Activated CD4-positive, alpha-beta memory T cell treated with anti-CD3 and anti-CD28 coated beads for 36 hours (primary cell): ENCODE measurements around the gene PAK6. TPM values are rescaled to one million over a fixed set of nuclear protein-coding genes. Genes with fewer than 3 reads are reported as not detected.

Experiments
- CTCF ChIA-PET: fragments of 350-600 bp; sonication (Branson Sonifier 250); formaldehyde crosslinking; loops from one replicate; lab custom pipeline; 2021; ENCODE audit warnings: antibody characterized with exemption, inconsistent platforms; lab: Charles Lee
- POLR2A ChIA-PET: fragments of 350-600 bp; sonication (Branson Sonifier 250); formaldehyde crosslinking; loops from one replicate; lab custom pipeline; 2021; ENCODE audit warnings: antibody characterized with exemption; lab: Charles Lee
- DNase-seq: peaks from one replicate; pipeline ENCODE4 v3.0.0-alpha.2; 2020
- H3K27ac Mint-ChIP-seq: one replicate; pipeline ENCODE4 v1.8.0; 2021; ENCODE audit warnings: mixed read lengths
- H3K27me3 Mint-ChIP-seq: one replicate; pipeline ENCODE4 v1.8.0; 2021; ENCODE audit warnings: mixed read lengths
- H3K36me3 Mint-ChIP-seq: one replicate; pipeline ENCODE4 v1.8.0; 2021; ENCODE audit warnings: mixed read lengths
- H3K4me1 Mint-ChIP-seq: one replicate; pipeline ENCODE4 v1.8.0; 2021; ENCODE audit warnings: low read depth, mixed read lengths
- H3K4me3 Mint-ChIP-seq: one replicate; pipeline ENCODE4 v1.8.0; 2021; ENCODE audit warnings: mild to moderate bottlenecking, mixed read lengths
- H3K9me3 Mint-ChIP-seq: one replicate; pipeline ENCODE4 v1.8.0; 2021; ENCODE audit warnings: mixed read lengths
- intact Hi-C: fragments of 100-400 bp; cut with micrococcal nuclease; formaldehyde crosslinking; loops from one replicate; pipeline ENCODE4 v1.15.1; 2023
- total RNA-seq, 2 experiments: library from RNA; stranded (reverse); gene quantifications; one replicate each; pipeline ENCODE4 v1.2.3, GENCODE V29; 2021

Gene PAK6
- total RNA-seq, 2 experiments from 2014 or later = 0.69 to 0.73 TPM

DNA sequence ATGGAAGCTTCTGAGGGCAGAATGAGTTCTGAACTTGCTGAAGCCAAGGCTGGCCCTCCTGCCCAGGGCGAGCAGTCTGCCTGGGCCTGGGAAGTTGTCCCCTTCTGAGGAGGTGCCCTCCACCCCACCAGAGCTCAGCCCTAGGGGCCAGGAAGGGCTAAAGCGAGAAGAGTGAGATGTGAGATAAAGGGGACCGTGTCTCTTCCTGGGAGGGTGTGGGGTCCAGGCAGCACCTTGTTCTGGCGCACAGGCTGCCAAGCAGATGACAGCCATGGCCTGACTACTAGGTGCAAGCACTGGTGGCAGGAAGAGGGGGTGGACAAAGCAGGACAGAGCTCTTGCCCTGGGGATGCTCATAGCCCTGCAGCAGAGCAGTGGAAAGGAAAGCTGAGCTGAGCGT lies 3.7 kb downstream of the PAK6 start:
- Mint-ChIP-seq H3K36me3 (no peaks in the 10 kb centered on the region), H3K9me3 (no peaks in the 10 kb centered on the region), H3K4me3 (no peak overlapping the region), H3K27me3 (peaks cover 21% of the 10 kb centered on the region), H3K27ac (no peak overlapping the region), H3K4me1 (peaks cover 3% of the 10 kb centered on the region)
- DNase-seq = peak; percentile 6
- intact Hi-C loops = no loop called here
- CTCF ChIA-PET = interaction anchor here (0.6 kb wide), 2 partner anchors 31 to 138 kb away, joined by 3 read pairs; no protein-coding TSS in a partner anchor
- POLR2A ChIA-PET = no interaction called here

DNA sequence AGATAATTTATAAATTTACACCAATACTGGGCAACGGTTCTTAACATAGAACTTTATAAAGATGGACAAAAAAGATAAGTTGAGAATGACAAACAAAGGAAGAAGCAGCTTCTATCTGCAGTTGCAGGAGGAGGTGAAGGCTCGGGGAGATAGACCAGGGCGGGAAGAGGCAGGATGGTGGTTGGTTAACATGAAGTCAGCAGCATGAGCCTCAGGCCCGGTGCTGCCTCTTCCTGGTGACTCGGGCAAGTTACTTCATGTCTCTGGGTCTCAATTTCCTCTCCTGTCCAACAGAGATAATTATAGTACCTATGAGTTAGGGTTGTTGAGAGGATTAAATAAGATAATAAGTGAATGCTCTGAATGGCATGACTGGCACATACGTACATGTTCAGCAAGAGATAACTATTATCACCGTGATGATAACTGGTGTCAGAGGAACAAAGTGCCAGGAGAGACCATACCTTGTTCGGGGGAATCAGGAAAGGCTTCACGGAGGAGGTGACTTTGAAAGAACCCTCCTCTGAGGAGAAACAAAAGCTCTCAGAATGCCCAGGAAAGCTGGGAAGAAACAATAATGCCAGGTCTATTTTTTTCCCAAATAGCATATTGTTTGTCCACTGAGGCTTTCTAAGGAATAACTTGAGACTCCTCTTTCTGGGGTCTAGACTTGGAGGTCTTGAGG lies 4.4 kb downstream of the PAK6 start:
- intact Hi-C loops = no loop called here
- ChIA-PET POLR2A (no interaction called here), CTCF (interaction anchor here (0.6 kb wide), 1 partner anchor 139 kb away, joined by 3 read pairs; no protein-coding TSS in a partner anchor)
- H3K4me3 Mint-ChIP-seq = no peak overlapping the region
- H3K27ac Mint-ChIP-seq = no peak overlapping the region
- H3K36me3 Mint-ChIP-seq = no peaks in the 10 kb centered on the region
- H3K9me3 Mint-ChIP-seq = no peaks in the 10 kb centered on the region
- peak; percentile 5 for DNase-seq
- H3K4me1 Mint-ChIP-seq = peaks cover 3% of the 10 kb centered on the region
- peaks cover 14% of the 10 kb centered on the region for H3K27me3 Mint-ChIP-seq

DNA sequence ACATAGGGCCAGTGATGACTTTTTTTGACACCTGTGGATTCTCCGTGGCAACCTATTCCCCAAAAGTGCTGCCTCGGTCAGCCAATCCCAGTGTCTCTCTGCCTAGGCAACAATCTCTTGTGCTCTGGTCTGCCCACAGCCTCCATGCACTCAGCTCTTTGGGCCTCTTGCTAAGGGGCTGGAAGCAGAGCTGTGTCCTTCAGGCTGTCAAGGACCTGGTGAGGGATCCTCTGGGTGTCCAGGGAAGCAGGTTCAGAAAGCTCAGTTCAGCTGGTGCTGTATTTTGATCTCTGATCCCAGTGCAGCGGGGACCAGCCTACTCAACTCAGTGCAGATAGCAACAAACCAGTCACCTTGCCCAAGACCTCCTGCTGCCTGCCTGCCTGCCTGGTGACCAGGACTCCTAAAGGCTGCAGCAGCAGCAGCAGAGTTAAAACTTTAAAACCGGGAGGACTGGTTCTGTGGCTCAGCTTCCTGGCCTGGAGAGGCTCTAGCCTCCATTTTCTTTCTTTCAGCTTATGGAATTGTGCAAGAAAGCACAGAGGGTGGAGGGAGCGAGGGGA lies 6.2 kb downstream of the PAK6 start:
- ChIA-PET CTCF (interaction anchor here (0.9 to 3.4 kb wide), 3 partner anchors 9 to 199 kb away, joined by 3 to 17 read pairs (median 3); no protein-coding TSS in a partner anchor), POLR2A (no interaction called here)
- Mint-ChIP-seq H3K9me3 (no peaks in the 10 kb centered on the region), H3K27me3 (peaks cover 4% of the 10 kb centered on the region), H3K4me1 (no peaks in the 10 kb centered on the region), H3K4me3 (no peak overlapping the region), H3K27ac (no peak overlapping the region), H3K36me3 (no peaks in the 10 kb centered on the region)
- no peak for DNase-seq
- intact Hi-C loops = no loop called here

DNA sequence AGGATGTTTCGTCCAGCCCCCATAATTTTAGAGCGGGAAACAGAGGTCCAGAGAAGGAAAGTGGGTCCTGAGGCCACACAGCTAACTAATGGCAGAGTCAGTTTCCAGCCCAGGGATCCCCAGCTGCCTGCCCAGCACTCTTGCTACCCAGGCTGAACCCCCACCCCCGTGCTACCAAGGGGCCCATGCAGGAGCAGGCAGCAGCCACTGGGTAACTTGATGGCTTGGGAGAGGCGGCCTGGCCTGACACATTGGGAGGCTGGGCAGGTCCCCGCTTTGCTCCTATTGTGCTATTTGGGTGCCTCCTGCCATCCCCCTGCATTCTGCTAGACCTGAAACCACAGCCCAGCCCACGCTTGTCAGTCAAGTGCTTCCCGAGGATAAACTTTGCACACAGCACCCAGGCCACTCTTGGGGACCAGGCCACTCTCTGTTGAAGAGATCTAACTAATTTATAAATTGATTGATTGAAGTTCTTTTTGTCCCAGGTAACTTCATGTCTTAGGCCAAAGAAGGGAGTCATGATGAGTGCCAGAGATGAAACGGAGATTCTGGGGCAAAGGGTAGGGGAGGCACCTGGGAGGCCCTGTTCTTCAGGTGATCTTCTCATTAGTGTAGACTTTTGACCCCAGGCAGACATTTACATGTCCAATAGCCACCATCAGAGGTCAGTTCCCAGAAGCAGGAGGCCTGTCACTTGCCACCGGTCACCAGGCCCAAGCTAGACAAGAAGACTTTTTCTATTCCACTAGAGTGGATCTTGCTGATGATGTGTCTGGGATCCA lies 7.0 kb downstream of the PAK6 start:
- H3K27ac Mint-ChIP-seq = no peak overlapping the region
- CTCF ChIA-PET = interaction anchor here (1.3 to 3.4 kb wide), 2 partner anchors 28 to 29 kb away, joined by 3 to 17 read pairs; no protein-coding TSS in a partner anchor

DNA sequence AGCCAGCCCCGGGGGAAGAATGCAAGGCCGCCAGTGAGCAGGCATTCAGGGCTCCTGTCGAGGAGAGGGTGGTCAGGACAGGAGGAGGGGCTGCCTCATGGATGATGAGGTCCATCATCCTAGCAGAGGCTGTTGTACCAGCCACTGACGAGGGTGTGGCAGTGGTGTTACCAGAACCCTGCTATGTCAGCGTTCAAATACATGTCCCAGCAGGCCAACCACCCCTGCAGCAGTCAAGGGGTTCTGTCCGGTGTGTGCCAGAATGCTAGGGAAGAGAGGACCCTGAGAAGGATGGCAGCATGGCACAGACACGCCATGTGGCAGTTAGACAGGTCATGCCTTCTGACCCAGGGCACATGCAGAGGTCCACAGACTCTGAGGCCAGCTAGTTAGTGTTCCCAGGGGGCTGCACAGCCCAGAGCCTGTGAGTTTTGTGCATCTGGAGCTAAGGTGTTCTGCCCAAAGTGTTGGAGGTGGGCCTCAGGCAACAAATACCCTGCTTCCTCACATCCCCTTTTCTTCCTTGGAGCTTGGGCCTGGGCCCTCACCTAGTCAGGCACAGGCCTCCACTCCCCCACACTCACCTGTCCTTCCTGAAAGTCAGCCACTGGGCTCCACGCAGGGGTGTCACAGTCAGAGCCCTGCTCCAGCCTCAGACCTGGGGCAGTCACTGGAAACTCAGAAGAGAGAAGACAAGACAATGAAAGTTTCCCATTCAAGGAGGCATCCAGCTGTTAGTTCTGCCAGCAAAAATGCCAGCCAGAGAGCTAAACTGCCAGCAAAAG lies 7.8 kb downstream of the PAK6 start:
- POLR2A ChIA-PET = no interaction called here

More for the DNA sequence above, 7.0 kb downstream of the PAK6 start:
- H3K36me3 Mint-ChIP-seq = no peaks in the 10 kb centered on the region
- H3K9me3 Mint-ChIP-seq = no peaks in the 10 kb centered on the region
- peaks cover 5% of the 10 kb centered on the region for H3K27me3 Mint-ChIP-seq
- POLR2A ChIA-PET = no interaction called here
- no peaks in the 10 kb centered on the region for H3K4me1 Mint-ChIP-seq
- intact Hi-C loops = no loop called here
- no peak for DNase-seq
- H3K4me3 Mint-ChIP-seq = no peak overlapping the region

DNA sequence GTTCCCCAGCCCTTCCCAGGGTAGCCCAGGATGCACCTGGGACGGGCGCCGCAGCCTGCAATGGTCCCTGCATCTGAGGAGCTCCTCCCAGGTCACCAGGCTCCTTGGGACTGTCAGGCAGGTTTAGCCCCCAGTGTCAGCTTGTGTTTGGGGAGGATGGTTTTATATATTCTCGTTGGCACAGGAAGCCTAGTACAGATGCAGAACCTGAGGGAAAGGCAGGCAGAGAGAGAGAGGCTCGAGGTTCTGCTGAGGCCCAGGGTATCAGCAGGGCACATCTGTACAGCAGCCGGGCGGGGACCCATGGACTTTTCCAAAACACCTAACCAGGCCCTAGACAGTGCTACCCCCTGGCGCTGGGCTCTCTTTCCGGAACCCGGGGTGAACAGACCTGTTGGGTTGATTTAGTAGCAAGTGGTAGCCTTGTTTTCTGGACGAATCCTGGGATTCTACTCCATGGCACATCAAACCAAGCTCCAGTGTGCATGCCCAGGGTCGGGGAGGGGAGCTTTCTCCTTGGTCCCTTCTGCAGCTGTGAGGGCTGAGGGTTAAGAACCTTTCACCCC lies 8.6 kb downstream of the PAK6 start:
- H3K36me3 Mint-ChIP-seq = no peaks in the 10 kb centered on the region
- peaks cover 8% of the 10 kb centered on the region for H3K27me3 Mint-ChIP-seq
- intact Hi-C loops = no loop called here
- DNase-seq = no peak
- POLR2A ChIA-PET = no interaction called here
- no peaks in the 10 kb centered on the region for H3K9me3 Mint-ChIP-seq
- CTCF ChIA-PET = interaction anchor here (1.2 to 3.4 kb wide), 2 partner anchors 27 to 32 kb away, joined by 4 to 17 read pairs; no protein-coding TSS in a partner anchor
- H3K27ac Mint-ChIP-seq = no peak overlapping the region
- no peaks in the 10 kb centered on the region for H3K4me1 Mint-ChIP-seq
- no peak overlapping the region for H3K4me3 Mint-ChIP-seq

More for the DNA sequence above, 7.8 kb downstream of the PAK6 start:
- H3K4me1 Mint-ChIP-seq = no peaks in the 10 kb centered on the region
- intact Hi-C loops = no loop called here
- CTCF ChIA-PET = interaction anchor here (1.2 to 3.4 kb wide), 3 partner anchors 27 to 32 kb away, joined by 3 to 17 read pairs (median 4); no protein-coding TSS in a partner anchor
- H3K9me3 Mint-ChIP-seq = no peaks in the 10 kb centered on the region
- H3K4me3 Mint-ChIP-seq = no peak overlapping the region
- no peak overlapping the region for H3K27ac Mint-ChIP-seq
- no peak for DNase-seq
- H3K36me3 Mint-ChIP-seq = no peaks in the 10 kb centered on the region
- peaks cover 9% of the 10 kb centered on the region for H3K27me3 Mint-ChIP-seq

DNA sequence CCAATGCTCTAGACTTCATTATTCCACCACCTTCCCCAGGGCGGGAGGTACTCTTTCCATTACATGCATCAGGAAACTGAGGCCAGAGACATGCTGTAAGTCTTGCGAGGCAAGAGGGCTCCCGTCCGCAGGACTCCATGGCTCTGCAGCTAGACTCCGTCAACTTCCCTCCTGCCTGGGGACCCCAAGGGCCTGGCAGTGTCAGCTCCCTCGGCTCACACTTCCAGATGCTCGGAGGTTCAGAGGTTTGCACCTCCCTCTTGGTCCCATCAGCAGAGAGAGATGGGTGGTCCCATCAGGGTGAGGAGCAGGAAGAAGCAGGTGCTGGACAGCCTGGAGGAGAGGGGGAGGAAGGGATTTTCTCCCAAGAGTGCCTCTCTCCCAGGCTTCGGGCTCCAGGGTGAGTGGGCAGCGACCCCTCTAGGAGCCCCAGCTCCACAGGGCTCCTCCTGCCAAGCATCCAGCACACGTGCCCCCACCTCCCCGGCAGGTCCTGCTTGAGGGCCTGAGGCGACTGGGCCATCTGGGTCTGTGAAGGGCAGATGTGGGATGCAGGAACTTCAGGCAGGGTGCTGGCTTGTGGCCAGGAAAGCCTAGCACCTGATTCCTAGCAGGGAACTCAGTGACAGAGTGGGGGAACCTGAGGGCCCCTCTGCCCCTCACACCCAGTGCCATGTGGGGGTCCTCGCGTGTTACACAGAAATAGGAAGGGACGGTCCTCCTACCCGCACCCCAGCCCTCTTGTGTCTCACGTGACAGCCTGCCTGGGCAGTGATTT lies 9.3 kb downstream of the PAK6 start:
- peaks cover 4% of the 10 kb centered on the region for H3K4me1 Mint-ChIP-seq
- DNase-seq = no peak
- no peaks in the 10 kb centered on the region for H3K36me3 Mint-ChIP-seq
- no peak overlapping the region for H3K4me3 Mint-ChIP-seq
- ChIA-PET CTCF (interaction anchor here (1.2 to 3.4 kb wide), 3 partner anchors 26 to 31 kb away, joined by 4 to 17 read pairs (median 4); no protein-coding TSS in a partner anchor), POLR2A (no interaction called here)
- H3K27ac Mint-ChIP-seq = no peak overlapping the region
- intact Hi-C loops = no loop called here
- H3K9me3 Mint-ChIP-seq = no peaks in the 10 kb centered on the region
- peaks cover 12% of the 10 kb centered on the region for H3K27me3 Mint-ChIP-seq

DNA sequence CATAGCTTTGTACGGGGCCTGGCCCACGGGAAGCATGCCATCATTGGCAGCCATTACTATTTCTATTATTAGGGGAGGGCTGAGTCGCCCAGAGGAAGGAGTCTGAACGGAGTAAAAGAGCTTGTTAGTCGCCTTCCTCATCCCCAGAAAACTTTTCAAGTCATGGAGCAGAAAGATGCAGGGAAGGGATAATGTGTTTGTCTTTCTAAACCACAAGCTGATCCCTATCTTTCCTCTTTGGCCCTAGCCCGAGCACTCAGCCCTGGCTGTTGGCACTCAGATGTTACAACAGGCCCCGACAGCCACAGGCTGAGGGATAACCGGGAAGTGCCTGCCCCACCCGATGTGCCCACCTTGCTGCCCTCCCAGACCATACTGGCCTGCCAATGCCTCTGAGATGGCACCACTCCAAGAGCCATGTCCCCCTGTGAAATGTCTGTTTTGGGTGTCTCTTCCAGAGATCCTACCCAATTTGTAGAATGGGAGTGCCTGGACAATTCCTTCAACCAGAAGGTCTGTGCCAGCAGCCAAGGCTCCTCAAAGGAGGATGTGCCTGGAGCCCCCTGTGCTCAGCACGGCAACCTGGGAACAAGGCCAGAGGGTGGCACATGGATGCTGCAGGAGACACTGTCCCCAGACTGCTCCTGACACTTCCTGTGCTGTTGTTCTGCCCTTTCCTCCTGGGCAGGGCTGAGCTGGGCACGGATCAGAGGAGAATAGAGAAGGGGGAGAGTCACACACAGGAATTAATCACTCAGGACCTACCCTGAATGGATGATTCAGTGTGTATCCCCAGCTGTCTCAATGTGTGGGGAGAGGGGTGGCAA lies 10.8 kb downstream of the PAK6 start:
- ChIA-PET CTCF (interaction anchor here (1.1 to 1.7 kb wide), 4 partner anchors 25 to 33 kb away, joined by 3 to 7 read pairs (median 5); no protein-coding TSS in a partner anchor), POLR2A (no interaction called here)
- peaks cover 6% of the 10 kb centered on the region for H3K4me1 Mint-ChIP-seq
- no peak overlapping the region for H3K27ac Mint-ChIP-seq
- no peaks in the 10 kb centered on the region for H3K9me3 Mint-ChIP-seq
- no peak overlapping the region for H3K4me3 Mint-ChIP-seq
- intact Hi-C loops = no loop called here
- peaks cover 25% of the 10 kb centered on the region for H3K27me3 Mint-ChIP-seq
- DNase-seq = no peak
- H3K36me3 Mint-ChIP-seq = no peaks in the 10 kb centered on the region

DNA sequence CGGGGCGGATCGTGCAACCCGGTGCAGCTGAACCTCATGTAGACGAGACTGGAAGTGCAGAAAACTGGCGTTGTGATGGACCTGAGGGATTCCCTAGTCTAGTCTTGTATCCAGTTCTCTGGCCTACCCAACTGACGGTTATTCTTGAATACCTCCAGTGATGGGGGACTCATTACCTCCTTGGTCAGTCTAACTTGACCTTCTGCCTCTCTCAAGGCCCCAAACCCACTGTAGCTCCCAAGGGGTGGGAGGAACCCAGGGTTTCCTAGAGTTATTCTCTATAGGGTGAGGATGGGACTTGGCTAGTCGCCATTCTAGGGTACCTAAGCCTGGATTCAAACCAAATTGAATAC lies 11.4 kb downstream of the PAK6 start:
- intact Hi-C loops = no loop called here
- H3K27ac Mint-ChIP-seq = no peak overlapping the region
- H3K27me3 Mint-ChIP-seq = peaks cover 28% of the 10 kb centered on the region
- H3K4me3 Mint-ChIP-seq = no peak overlapping the region
- ChIA-PET CTCF (interaction anchor here (1.1 to 1.7 kb wide), 2 partner anchors 24 to 29 kb away, joined by 3 to 6 read pairs; no protein-coding TSS in a partner anchor), POLR2A (no interaction called here)
- no peak for DNase-seq
- no peaks in the 10 kb centered on the region for H3K36me3 Mint-ChIP-seq
- H3K4me1 Mint-ChIP-seq = peaks cover 6% of the 10 kb centered on the region
- H3K9me3 Mint-ChIP-seq = no peaks in the 10 kb centered on the region

DNA sequence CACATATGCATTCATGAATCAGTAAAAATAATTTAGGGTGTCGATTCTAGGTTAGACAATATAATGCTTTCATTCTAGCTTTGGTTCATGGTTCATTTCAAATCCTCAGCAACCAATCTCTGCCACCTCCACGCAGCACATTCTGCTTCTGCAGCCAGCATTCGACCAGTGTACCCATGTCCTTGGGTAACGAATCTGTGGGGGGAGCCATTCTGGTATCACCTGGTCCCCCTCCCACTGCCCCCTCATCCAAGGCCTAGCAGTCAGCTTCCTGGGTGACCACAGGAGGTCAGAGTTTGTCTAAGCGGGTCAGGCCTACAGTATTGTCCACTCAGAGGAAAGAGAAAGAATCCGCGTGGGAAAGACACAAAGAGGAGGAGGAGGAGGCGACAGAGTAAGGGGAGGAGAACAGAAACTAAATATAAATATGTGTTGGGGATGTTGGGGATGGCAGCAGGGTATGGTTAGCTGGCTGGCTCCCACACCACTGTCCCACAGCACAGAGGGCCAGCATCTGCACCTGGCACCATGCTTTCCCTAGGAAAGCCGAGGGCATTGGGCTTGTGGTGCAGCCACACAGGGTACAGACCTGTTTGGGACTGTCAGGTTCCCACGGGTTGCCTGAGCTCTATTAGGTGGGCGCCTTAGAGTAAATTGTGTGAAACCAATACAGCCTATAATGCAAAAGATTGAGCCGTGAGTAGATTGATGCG lies 12.1 kb downstream of the PAK6 start:
- peaks cover 30% of the 10 kb centered on the region for H3K27me3 Mint-ChIP-seq
- peaks cover 6% of the 10 kb centered on the region for H3K4me1 Mint-ChIP-seq
- H3K4me3 Mint-ChIP-seq = no peak overlapping the region
- DNase-seq = no peak
- CTCF ChIA-PET = interaction anchor here (1.1 to 1.7 kb wide), 2 partner anchors 24 to 28 kb away, joined by 3 to 6 read pairs; no protein-coding TSS in a partner anchor
- no peak overlapping the region for H3K27ac Mint-ChIP-seq
- intact Hi-C loops = no loop called here
- no peaks in the 10 kb centered on the region for H3K36me3 Mint-ChIP-seq
- no peaks in the 10 kb centered on the region for H3K9me3 Mint-ChIP-seq
- POLR2A ChIA-PET = no interaction called here
